Hepatocyte (in vitro differentiated cells): ENCODE results near the gene SLC14A1. TPM values are rescaled to one million over a fixed set of nuclear protein-coding genes. Genes with fewer than 3 reads are reported as not detected.

Experiments
- DNase-seq: peaks from one replicate; pipeline ENCODE4 v3.0.0-alpha.2; 2016; ENCODE audit warnings: low spot score
- H2AFZ ChIP-seq: fragments of 200-600 bp; sonication (generic); 2 replicates; pipeline ENCODE4 v1.6.0; 2016; ENCODE audit warnings: antibody characterized with exemption, mild to moderate bottlenecking
- H3K27ac ChIP-seq: fragments of 200-600 bp; sonication (generic); 2 replicates; pipeline ENCODE4 v1.5.1; 2016; ENCODE audit warnings: mild to moderate bottlenecking
- H3K27me3 ChIP-seq: fragments of 200-600 bp; sonication (generic); 2 replicates; pipeline ENCODE4 v1.6.1; 2016
- H3K36me3 ChIP-seq: fragments of 200-600 bp; sonication (generic); replicated peaks from 2 replicates; pipeline ENCODE4 v1.5.1; 2016; ENCODE audit warnings: low read depth; ENCODE audit not compliant: insufficient read depth
- H3K4me1 ChIP-seq: fragments of 200-600 bp; sonication (generic); 2 replicates; pipeline ENCODE4 v1.5.1; 2016; ENCODE audit warnings: mild to moderate bottlenecking, moderate library complexity; ENCODE audit not compliant: insufficient read depth
- H3K4me2 ChIP-seq: fragments of 200-600 bp; sonication (generic); 2 replicates; pipeline ENCODE4 v1.6.0; 2016
- H3K4me3 ChIP-seq: fragments of 200-600 bp; sonication (generic); 2 replicates; pipeline ENCODE4 v1.5.1; 2016; ENCODE audit warnings: mild to moderate bottlenecking
- H3K79me2 ChIP-seq: fragments of 200-600 bp; sonication (generic); 2 replicates; pipeline ENCODE4 v1.6.0; 2017; ENCODE audit warnings: mild to moderate bottlenecking
- H3K9me2 ChIP-seq: fragments of 200-600 bp; sonication (generic); replicated peaks from 2 replicates; pipeline ENCODE4 v1.6.0; 2017; ENCODE audit warnings: mild to moderate bottlenecking; ENCODE audit not compliant: insufficient read depth
- H3K9me3 ChIP-seq: fragments of 200-600 bp; sonication (generic); 2 replicates; pipeline ENCODE4 v1.5.1; 2016; ENCODE audit warnings: low read depth, mild to moderate bottlenecking
- H4K20me1 ChIP-seq: fragments of 200-600 bp; sonication (generic); 2 replicates; pipeline ENCODE4 v1.6.0; 2016; ENCODE audit warnings: mild to moderate bottlenecking; ENCODE audit not compliant: insufficient read depth, poor library complexity, severe bottlenecking
- CTCF ChIP-seq: fragments of 200-600 bp; sonication (generic); IDR thresholded peaks from 2 replicates; pipeline ENCODE4 v1.5.1; 2016; ENCODE audit warnings: antibody characterized with exemption, mild to moderate bottlenecking; ENCODE audit not compliant: poor library complexity
- EZH2 ChIP-seq: fragments of 200-600 bp; sonication (generic); IDR thresholded peaks from 2 replicates; pipeline ENCODE4 v1.6.1; 2016; ENCODE audit warnings: antibody characterized with exemption, mild to moderate bottlenecking, borderline replicate concordance
- EZH2phosphoT487 ChIP-seq: fragments of 200-600 bp; sonication (generic); IDR thresholded peaks from one replicate; pipeline ENCODE4 v1.6.1; 2018; ENCODE audit warnings: antibody characterized with exemption, mild to moderate bottlenecking, low read depth, moderate library complexity; ENCODE audit not compliant: unreplicated experiment, severe bottlenecking
- WGBS: methylation state at CpG from one replicate; pipeline ENCODE4 v1.1.6; 2016; ENCODE audit warnings: low lambda C conversion rate; ENCODE audit errors: missing lambda C conversion rate; 5-methylcytosine and 5-hydroxymethylcytosine counted together
- polyA plus RNA-seq: library from polyadenylated mRNA; unstranded; fragments of >200 nt; fragmentation: Nextera tagmentation; extraction: Ambion mirVana; gene quantifications from 2 replicates; pipeline ENCODE4 v1.2.1, GENCODE V29; 2016
- total RNA-seq: library from RNA; depleted of rRNA; stranded (reverse); fragments of >200 nt; gene quantifications from 2 replicates; pipeline ENCODE4 v1.2.3, GENCODE V29; 2014

SLC14A1 gene
- total and polyA plus RNA-seq, 2 experiments from 2014 or later, result 0.98 to 4.1 TPM

GRCh38 chr18:45684341-45685115, 39.5 kb upstream of the SLC14A1 start:
- WGBS, result 66% methylated on average over 5 of the region's 5 CpGs
- no peak for DNase-seq
- TF ChIP-seq CTCF (no peak), EZH2phosphoT487 (no peak), EZH2 (no peak)

GRCh38 chr18:45686891-45687611, 36.9 kb upstream of the SLC14A1 start:
- Histone ChIP-seq H3K9me2 (no peaks in the 10 kb centered on the region), H3K9me3 (no peaks in the 10 kb centered on the region), H3K27me3 (no peaks in the 10 kb centered on the region), H3K27ac (no peak overlapping the region), H2AFZ (no peak overlapping the region), H3K36me3 (no peaks in the 10 kb centered on the region), H3K4me3 (no peak overlapping the region), H4K20me1 (no peaks in the 10 kb centered on the region), H3K4me2 (no peak overlapping the region), H3K79me2 (no peaks in the 10 kb centered on the region), H3K4me1 (peaks cover 4% of the 10 kb centered on the region)
- no peak for TF ChIP-seq CTCF
- no peak for TF ChIP-seq EZH2phosphoT487
- no peak for TF ChIP-seq EZH2
- WGBS, result 90% methylated on average over 7 of the region's 7 CpGs
- no peak for DNase-seq

More at GRCh38 chr18:45684341-45685115, 39.5 kb upstream of the SLC14A1 start:
- Histone ChIP-seq H3K9me3 (no peaks in the 10 kb centered on the region), H3K9me2 (no peaks in the 10 kb centered on the region), H3K27ac (no peak overlapping the region), H2AFZ (no peak overlapping the region), H3K4me1 (peaks cover 4% of the 10 kb centered on the region), H4K20me1 (no peaks in the 10 kb centered on the region), H3K36me3 (no peaks in the 10 kb centered on the region), H3K4me3 (no peak overlapping the region), H3K27me3 (no peaks in the 10 kb centered on the region), H3K79me2 (no peaks in the 10 kb centered on the region), H3K4me2 (no peak overlapping the region)

- Histone ChIP-seq H3K9me3 (no peaks in the 10 kb centered on the region), H3K27ac (no peak overlapping the region), H2AFZ (no peak overlapping the region), H3K4me1 (peaks cover 4% of the 10 kb centered on the region), H3K9me2 (no peaks in the 10 kb centered on the region), H4K20me1 (no peaks in the 10 kb centered on the region), H3K36me3 (no peaks in the 10 kb centered on the region), H3K27me3 (no peaks in the 10 kb centered on the region), H3K79me2 (no peaks in the 10 kb centered on the region), H3K4me3 (no peak overlapping the region), H3K4me2 (no peak overlapping the region)
- whole genome bisulfite sequencing, result 83% methylated on average over 6 of the region's 6 CpGs
- no peak for DNase-seq
- TF ChIP-seq EZH2 (no peak), CTCF (no peak), EZH2phosphoT487 (no peak)
Observed at GRCh38 chr18:45687621-45688020, 36.4 kb upstream of the SLC14A1 start.
